ENCODE data around the gene PUS1. TPM values are rescaled to one million over a fixed set of nuclear protein-coding genes. Genes with fewer than 3 reads are reported as not detected.
A peak's percentile ranks its signal among the peaks of the same experiment; 100 is the strongest.
"Not testable (repeated sequence)": the region's sequence is repeated elsewhere in the genome, so short reads cannot be mapped to it uniquely, and the experiment has no call there.

The PUS1 gene
- total and polyA plus RNA-seq, 4 donors, result 6.8 to 35.6 (median 29.8) TPM

DNA sequence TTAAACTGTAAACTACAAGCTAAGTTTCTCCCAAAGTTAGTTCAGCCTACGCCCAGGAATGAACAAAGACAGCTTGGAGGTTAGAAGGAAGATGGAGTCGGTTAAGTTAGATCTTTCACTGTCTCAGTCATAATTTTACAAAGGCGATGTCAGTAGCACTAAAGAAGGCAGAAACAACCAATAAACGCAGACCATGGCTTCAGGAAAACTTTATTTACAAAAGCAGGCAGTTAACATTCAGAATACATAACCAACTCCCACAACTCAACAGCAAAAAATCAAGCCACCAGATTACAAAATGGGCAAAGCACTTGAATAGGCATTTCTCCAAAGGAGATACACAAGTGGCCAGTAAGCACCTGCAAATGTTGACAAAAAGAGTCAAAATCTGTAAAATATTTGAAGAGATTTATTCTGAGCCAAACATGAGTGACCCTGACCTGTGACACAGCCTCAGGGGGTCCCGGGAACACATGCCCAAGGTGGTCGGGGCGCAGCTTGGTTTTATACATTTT lies 43.5 kb upstream of the PUS1 start:
- H3K9me3 ChIP-seq (ENCODE audit: control insufficient read depth in 4 of 4, insufficient read depth in 3 of 4, low read length in 3 of 4), result peaks cover 0 to 3% (median 0%) of the 10 kb centered on the region in 4 donors
- H3K4me1 ChIP-seq (ENCODE audit: control insufficient read depth in 5 of 5, insufficient read depth in 5 of 5, low read length in 5 of 5), result peaks cover 0 to 2% (median 0%) of the 10 kb centered on the region in 5 donors
- 91 to 95% methylated on average over 7 of the region's 7 CpGs for WGBS, 2 donors
- TF ChIP-seq, protein P1, sequence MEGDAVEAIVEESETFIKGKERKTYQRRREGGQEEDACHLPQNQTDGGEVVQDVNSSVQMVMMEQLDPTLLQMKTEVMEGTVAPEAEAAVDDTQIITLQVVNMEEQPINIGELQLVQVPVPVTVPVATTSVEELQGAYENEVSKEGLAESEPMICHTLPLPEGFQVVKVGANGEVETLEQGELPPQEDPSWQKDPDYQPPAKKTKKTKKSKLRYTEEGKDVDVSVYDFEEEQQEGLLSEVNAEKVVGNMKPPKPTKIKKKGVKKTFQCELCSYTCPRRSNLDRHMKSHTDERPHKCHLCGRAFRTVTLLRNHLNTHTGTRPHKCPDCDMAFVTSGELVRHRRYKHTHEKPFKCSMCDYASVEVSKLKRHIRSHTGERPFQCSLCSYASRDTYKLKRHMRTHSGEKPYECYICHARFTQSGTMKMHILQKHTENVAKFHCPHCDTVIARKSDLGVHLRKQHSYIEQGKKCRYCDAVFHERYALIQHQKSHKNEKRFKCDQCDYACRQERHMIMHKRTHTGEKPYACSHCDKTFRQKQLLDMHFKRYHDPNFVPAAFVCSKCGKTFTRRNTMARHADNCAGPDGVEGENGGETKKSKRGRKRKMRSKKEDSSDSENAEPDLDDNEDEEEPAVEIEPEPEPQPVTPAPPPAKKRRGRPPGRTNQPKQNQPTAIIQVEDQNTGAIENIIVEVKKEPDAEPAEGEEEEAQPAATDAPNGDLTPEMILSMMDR (IDR thresholded peaks at IDR 0.05; ENCODE audit: control extremely low read depth, extremely low read depth), result no peak
- no peak for DNase-seq
- H3K4me3 ChIP-seq, result no peak overlapping the region
- no peaks in the 10 kb centered on the region for H3K36me3 ChIP-seq (ENCODE audit: control insufficient read depth in 4 of 4, insufficient read depth in 4 of 4, low read length in 4 of 4)
- H3K9ac ChIP-seq (ENCODE audit: insufficient read depth in 1 of 2, low read length in 2 of 2), result no peak overlapping the region
- peaks cover 0 to 3% (median 0%) of the 10 kb centered on the region in 3 donors for H3K27me3 ChIP-seq (ENCODE audit: control insufficient read depth in 3 of 3, insufficient read depth in 3 of 3, low read length in 2 of 3)
- no peak for ATAC-seq (ENCODE audit: insufficient read depth, low FRiP score)
- no peak overlapping the region for H3K27ac ChIP-seq (ENCODE audit: low read depth in 1 of 2, low read length in 1 of 2)

DNA sequence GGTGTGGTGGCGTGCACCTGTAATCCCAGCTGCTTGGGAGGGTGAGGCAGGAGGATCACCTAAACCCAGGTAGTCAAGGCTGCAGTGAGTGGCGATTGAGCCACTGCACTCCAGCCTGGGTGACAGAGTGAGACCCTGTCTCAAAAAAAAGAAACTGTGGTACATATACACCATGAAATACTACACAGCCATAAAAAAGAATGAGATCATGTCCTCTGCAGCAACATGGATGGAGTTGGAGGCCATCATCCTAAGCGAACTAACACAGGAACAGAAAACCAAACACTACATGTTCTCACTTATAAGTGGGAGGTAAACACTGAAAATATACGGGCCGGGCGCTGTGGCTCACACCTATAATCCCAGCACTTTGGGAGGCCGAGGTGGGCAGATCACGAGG lies 37.4 kb upstream of the PUS1 start:
- DNase-seq; H3K4me3 ChIP-seq; H3K27ac ChIP-seq (ENCODE audit: low read depth in 1 of 2, low read length in 1 of 2); H3K9ac ChIP-seq (ENCODE audit: insufficient read depth in 1 of 2, low read length in 2 of 2); H3K9me3 ChIP-seq (ENCODE audit: control insufficient read depth in 4 of 4, insufficient read depth in 3 of 4, low read length in 3 of 4); H3K36me3 ChIP-seq (ENCODE audit: control insufficient read depth in 4 of 4, insufficient read depth in 4 of 4, low read length in 4 of 4); ATAC-seq (ENCODE audit: insufficient read depth, low FRiP score); H3K27me3 ChIP-seq (ENCODE audit: control insufficient read depth in 3 of 3, insufficient read depth in 3 of 3, low read length in 2 of 3): not testable (repeated sequence)
- 83 to 85% methylated on average over 7 to 8 of the region's 8 CpGs for WGBS, 2 donors
- H3K4me1 ChIP-seq (ENCODE audit: control insufficient read depth in 5 of 5, insufficient read depth in 5 of 5, low read length in 5 of 5), result peaks cover 0 to 14% (median 1%) of the 10 kb centered on the region in 5 donors

DNA sequence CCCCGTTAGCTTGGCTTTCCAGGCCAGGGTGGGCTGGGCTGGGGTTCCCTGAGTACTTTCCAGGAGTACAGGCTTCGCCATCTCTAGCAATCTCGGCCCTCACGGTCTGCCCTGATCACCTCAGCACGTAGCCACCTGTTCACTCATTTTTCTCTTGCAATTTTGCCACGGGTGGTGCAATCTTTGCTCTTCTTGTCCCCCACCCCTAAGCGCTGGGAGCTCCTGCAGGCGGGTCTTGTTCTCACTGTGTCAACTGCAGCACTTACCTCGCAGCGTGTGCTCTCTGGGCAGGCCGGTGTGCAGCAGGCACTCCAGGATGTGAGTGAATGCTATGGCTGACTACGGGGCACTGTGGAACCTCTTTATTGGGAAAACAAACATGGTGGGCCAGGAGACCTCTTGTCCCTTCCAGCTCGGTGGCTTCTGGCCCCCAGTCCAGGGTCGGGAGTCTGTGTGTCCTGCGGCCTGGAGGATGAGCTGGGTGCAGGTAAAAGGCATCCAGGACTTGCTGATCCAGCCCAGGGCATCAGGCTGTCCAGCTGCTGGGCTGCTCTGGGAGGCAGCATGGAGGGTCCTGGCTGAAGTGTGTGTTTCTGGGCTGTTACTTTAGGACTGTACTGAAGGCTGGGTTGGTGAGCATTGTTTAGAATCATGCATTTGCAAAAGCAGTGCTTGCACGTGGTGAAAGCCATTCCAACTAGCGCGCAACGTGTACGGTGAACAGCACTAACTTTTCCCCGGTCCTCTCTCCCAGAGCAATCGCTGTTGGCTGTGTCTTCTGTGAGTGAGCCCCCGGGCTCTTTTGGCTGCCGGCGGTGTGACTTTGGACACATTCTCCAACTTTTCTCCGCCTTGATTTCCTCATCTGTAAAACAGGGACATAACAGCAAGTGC lies 36.1 kb upstream of the PUS1 start:
- no peak overlapping the region for H3K27ac ChIP-seq (ENCODE audit: low read depth in 1 of 2, low read length in 1 of 2)
- H3K4me3 ChIP-seq, result no peak overlapping the region
- TF ChIP-seq, protein P1 (IDR thresholded peaks at IDR 0.05; ENCODE audit: control extremely low read depth, extremely low read depth), result no peak
- peaks cover 0 to 18% (median 4%) of the 10 kb centered on the region in 5 donors for H3K4me1 ChIP-seq (ENCODE audit: control insufficient read depth in 5 of 5, insufficient read depth in 5 of 5, low read length in 5 of 5)
- no peak overlapping the region for H3K9ac ChIP-seq (ENCODE audit: insufficient read depth in 1 of 2, low read length in 2 of 2)
- DNase-seq (no peak), ATAC-seq (ENCODE audit: insufficient read depth, low FRiP score) (no peak)
- WGBS, 2 donors, result 77 to 82% methylated on average over 26 of the region's 26 CpGs
- no peaks in the 10 kb centered on the region for H3K27me3 ChIP-seq (ENCODE audit: control insufficient read depth in 3 of 3, insufficient read depth in 3 of 3, low read length in 2 of 3)
- H3K36me3 ChIP-seq (ENCODE audit: control insufficient read depth in 4 of 4, insufficient read depth in 4 of 4, low read length in 4 of 4), result peaks cover 0 to 7% (median 1%) of the 10 kb centered on the region in 4 donors
- no peaks in the 10 kb centered on the region for H3K9me3 ChIP-seq (ENCODE audit: control insufficient read depth in 4 of 4, insufficient read depth in 3 of 4, low read length in 3 of 4)

DNA sequence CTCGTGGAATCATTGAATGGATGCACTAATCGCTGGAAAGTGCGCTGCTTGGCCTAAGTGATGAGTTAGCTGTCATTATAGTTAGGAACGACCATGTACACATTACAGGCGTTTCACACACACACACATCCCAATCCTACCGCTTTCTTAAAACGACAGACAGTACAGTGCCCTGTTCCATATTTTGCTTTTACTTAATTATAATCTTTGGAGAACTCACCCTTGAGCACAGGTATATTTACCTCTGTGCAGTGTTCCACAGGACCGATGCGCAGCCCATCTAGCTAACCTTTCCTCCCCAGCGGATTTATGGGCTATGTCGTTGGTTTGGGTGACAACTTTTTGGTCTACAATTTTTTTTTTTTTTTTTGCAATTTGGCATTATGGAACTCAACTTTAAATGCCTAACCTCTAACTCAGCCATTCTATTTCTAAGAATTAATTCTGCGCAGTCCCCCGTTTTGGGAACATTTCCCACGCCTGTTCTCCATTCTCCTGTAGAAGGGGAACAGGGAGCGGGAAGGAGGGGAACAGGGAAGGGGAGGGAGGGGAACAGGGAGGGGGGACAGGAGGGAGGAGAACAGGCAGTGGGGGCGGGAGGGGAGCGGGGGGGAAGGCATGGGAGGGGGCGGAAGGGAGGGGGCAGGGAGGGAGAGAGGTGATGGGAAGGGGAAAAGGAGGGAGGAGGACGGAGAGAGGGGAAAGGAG lies 35.3 kb upstream of the PUS1 start:
- 36 to 49% methylated on average over 16 to 19 of the region's 19 CpGs for WGBS, 2 donors
- DNase-seq, result peak in 1 of 3 donors; percentile 12
- H3K4me1 ChIP-seq (ENCODE audit: control insufficient read depth in 5 of 5, insufficient read depth in 5 of 5, low read length in 5 of 5), result peaks cover 0 to 18% (median 4%) of the 10 kb centered on the region in 5 donors
- H3K27ac ChIP-seq (ENCODE audit: low read depth in 1 of 2, low read length in 1 of 2), result no peak overlapping the region
- H3K9me3 ChIP-seq (ENCODE audit: control insufficient read depth in 4 of 4, insufficient read depth in 3 of 4, low read length in 3 of 4), result no peaks in the 10 kb centered on the region
- H3K36me3 ChIP-seq (ENCODE audit: control insufficient read depth in 4 of 4, insufficient read depth in 4 of 4, low read length in 4 of 4), result peaks cover 0 to 7% (median 1%) of the 10 kb centered on the region in 4 donors
- H3K9ac ChIP-seq (ENCODE audit: insufficient read depth in 1 of 2, low read length in 2 of 2), result no peak overlapping the region
- H3K27me3 ChIP-seq (ENCODE audit: control insufficient read depth in 3 of 3, insufficient read depth in 3 of 3, low read length in 2 of 3), result no peaks in the 10 kb centered on the region
- H3K4me3 ChIP-seq, result no peak overlapping the region
- no peak for ATAC-seq (ENCODE audit: insufficient read depth, low FRiP score)
- TF ChIP-seq, protein P1 (IDR thresholded peaks at IDR 0.05; ENCODE audit: control extremely low read depth, extremely low read depth), result no peak
